ENCODE results near the gene CXCL14.

Gene CXCL14

GRCh38 chr5:135578685-135579341 lies at the start of gene CXCL14:
TSS of gene CXCL14 (minus strand) at chr5:135578991. CDS start at chr5:135578778, 213 bp downstream.
- no peak for FAIRE-seq

- no peak for FAIRE-seq
Observed at GRCh38 chr5:135626636-135627035, 47.8 kb upstream of the CXCL14 start.

- no peak for FAIRE-seq
Observed at GRCh38 chr5:135625961-135626360, 47.2 kb upstream of the CXCL14 start.

GRCh38 chr5:135625486-135625885 lies 46.7 kb upstream of the CXCL14 start:
- FAIRE-seq = no peak

- no peak for FAIRE-seq
Observed at GRCh38 chr5:135625061-135625460, 46.3 kb upstream of the CXCL14 start.

- no peak for FAIRE-seq
Observed at GRCh38 chr5:135623186-135623715, 44.5 kb upstream of the CXCL14 start.

- no peak for FAIRE-seq
Observed at GRCh38 chr5:135615581-135616260, 36.9 kb upstream of the CXCL14 start.

GRCh38 chr5:135615171-135615570 lies 36.4 kb upstream of the CXCL14 start:
- no peak for FAIRE-seq

GRCh38 chr5:135609981-135610380 lies 31.2 kb upstream of the CXCL14 start:
- no peak for FAIRE-seq

GRCh38 chr5:135608761-135609443 lies 30.1 kb upstream of the CXCL14 start:
- FAIRE-seq = no peak

GRCh38 chr5:135608361-135608760 lies 29.6 kb upstream of the CXCL14 start:
- FAIRE-seq = no peak

- FAIRE-seq = no peak
Observed at GRCh38 chr5:135606431-135606830, 27.6 kb upstream of the CXCL14 start.

- FAIRE-seq = no peak
Observed at GRCh38 chr5:135605221-135605620, 26.4 kb upstream of the CXCL14 start.

- FAIRE-seq = no peak
Observed at GRCh38 chr5:135604056-135604455, 25.3 kb upstream of the CXCL14 start.

- FAIRE-seq = no peak
Observed at GRCh38 chr5:135602882-135603721, 24.3 kb upstream of the CXCL14 start.

GRCh38 chr5:135601466-135601865 lies 22.7 kb upstream of the CXCL14 start:
- no peak for FAIRE-seq

GRCh38 chr5:135600971-135601381 lies 22.2 kb upstream of the CXCL14 start:
- FAIRE-seq = no peak

GRCh38 chr5:135600152-135600570 lies 21.4 kb upstream of the CXCL14 start:
- FAIRE-seq = no peak

- FAIRE-seq = no peak
Observed at GRCh38 chr5:135599421-135600151, 20.8 kb upstream of the CXCL14 start.

- FAIRE-seq = no peak
Observed at GRCh38 chr5:135598691-135599395, 20.1 kb upstream of the CXCL14 start.

- FAIRE-seq = no peak
Observed at GRCh38 chr5:135596788-135597187, 18.0 kb upstream of the CXCL14 start.

Measured in TTC549 (cell line).